ENCODE data around the gene VSX1.

The VSX1 gene

DNA sequence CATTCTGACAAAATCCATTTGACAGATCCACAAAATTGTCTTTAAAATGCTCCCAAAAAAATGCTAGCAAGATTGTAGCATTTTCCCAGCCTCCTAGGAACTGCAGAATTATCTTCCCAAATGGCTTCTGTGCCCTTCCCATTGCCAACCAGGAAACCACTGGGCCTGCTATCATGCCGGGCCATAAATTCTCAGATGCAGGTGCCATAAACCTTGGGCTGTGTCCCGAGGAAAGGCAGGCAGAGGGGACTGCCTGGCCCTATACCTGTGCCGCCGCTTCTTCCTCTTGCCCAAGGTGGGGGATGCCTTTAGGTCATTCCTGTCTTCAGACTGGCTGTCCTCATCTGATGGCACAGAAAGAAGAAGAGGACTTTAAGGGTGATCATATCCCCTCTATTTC lies 2.8 kb downstream of the VSX1 start:
- H3K4me3 Mint-ChIP-seq, result no peak overlapping the region
- no peaks in the 10 kb centered on the region for H3K36me3 Mint-ChIP-seq (ENCODE audit: low read depth)
- peaks cover 83% of the 10 kb centered on the region for H3K27me3 Mint-ChIP-seq
- no peak overlapping the region for H3K27ac Mint-ChIP-seq
- H3K9me3 Mint-ChIP-seq, result no peaks in the 10 kb centered on the region
- peaks cover 35% of the 10 kb centered on the region for H3K4me1 Mint-ChIP-seq (ENCODE audit: low read depth)
- no peak for DNase-seq

DNA sequence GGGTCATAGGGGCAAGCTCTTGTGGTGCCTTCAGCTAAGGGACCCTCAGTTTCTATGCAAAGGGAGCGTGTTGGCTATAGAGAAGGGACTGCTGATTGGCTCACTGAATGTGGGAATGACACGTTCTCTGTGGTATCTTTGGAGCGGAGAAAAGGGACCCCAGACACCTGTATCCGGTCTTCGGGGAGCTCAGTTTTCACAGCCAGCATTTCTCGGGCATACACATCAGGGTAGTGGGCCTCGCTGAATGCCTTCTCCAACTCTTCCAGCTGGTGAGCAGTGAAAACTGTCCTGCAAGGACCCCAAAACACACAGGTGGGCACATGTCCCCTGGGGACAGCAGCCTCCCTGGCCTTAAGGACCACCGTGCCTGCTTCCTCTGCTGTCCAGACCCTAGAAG lies 3.3 kb downstream of the VSX1 start:
- no peak for DNase-seq
- no peaks in the 10 kb centered on the region for H3K36me3 Mint-ChIP-seq (ENCODE audit: low read depth)
- no peak overlapping the region for H3K27ac Mint-ChIP-seq
- H3K4me3 Mint-ChIP-seq, result no peak overlapping the region
- H3K9me3 Mint-ChIP-seq, result no peaks in the 10 kb centered on the region
- peaks cover 79% of the 10 kb centered on the region for H3K27me3 Mint-ChIP-seq
- peaks cover 30% of the 10 kb centered on the region for H3K4me1 Mint-ChIP-seq (ENCODE audit: low read depth)

DNA sequence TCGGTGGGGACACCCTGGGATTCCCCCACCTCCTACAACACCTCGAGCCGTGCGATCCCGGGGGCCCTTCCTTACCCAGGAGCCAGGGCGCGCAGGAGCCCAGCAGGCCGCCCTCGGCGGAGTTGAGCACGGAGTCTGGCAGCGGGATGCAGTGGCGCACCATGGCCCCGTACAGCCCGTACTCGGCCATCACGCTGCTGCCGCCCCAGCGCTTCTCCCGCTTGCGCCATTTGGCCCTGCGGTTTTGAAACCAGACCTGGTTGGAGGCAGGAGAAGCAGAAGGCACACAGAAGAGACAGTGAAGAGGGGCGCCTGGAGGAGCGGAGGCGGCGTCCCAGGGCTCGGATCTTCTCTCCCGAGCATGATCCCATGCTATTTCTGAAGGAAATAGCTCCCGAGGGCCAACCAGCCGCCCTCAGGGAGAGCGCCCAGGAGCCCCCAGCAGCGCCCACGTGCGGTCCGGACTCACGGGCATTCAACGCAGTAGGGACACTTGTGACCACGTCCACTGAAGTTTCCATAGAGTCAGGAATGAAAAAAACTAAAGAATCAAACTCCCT lies 4.3 kb downstream of the VSX1 start:
- DNase-seq, result no peak

DNA sequence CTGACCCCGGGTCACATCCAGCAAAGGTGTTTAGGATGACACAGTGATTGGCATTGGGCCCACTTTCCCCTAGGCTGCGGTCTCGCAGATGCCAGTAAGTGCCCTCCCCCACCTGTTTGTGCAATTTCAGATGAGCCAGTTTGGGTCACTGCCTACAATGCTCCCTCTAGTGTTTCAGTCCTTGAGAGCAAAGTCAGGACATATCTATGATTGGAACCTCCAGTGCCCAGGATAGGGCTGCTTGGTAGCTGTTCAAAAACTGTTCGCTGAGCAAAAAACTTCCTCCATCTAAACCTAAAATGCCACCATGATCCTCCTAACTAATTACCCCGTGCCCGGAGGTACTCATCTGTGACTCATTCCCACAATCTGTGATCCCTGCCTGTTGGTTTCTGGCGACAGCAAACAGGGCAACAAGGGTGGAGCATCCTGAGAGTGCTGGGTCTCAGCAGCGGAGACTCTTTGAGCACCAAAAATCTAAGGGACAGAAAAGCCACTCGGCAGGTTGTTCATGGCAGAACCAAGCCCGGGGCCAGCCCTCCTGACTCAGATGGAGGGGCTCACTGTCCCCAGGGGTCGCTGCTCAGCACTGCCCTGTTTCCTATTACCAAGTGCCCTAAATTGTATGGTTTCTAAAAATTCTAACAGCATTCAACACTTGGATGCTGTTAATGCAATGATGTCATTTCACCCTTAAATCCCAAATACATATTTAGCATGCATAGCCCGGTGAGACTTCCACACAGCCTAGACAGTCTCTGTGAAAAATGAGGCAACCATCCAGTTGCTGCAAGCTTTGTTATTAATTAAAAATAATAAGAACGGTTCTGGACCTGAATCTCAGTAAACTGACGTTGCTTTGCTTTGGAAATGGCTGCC lies 5.0 kb downstream of the VSX1 start:
- DNase-seq, result no peak
- Mint-ChIP-seq H3K27ac (no peak overlapping the region), H3K27me3 (peaks cover 79% of the 10 kb centered on the region), H3K9me3 (no peaks in the 10 kb centered on the region), H3K4me1 (ENCODE audit: low read depth) (peaks cover 20% of the 10 kb centered on the region), H3K4me3 (no peak overlapping the region), H3K36me3 (ENCODE audit: low read depth) (no peaks in the 10 kb centered on the region)

More for the DNA sequence above, 4.3 kb downstream of the VSX1 start:
- Mint-ChIP-seq H3K4me3 (peak overlapping the region; percentile 46), H3K9me3 (no peaks in the 10 kb centered on the region), H3K4me1 (ENCODE audit: low read depth) (peaks cover 24% of the 10 kb centered on the region), H3K27me3 (peaks cover 78% of the 10 kb centered on the region), H3K27ac (no peak overlapping the region), H3K36me3 (ENCODE audit: low read depth) (no peaks in the 10 kb centered on the region)

DNA sequence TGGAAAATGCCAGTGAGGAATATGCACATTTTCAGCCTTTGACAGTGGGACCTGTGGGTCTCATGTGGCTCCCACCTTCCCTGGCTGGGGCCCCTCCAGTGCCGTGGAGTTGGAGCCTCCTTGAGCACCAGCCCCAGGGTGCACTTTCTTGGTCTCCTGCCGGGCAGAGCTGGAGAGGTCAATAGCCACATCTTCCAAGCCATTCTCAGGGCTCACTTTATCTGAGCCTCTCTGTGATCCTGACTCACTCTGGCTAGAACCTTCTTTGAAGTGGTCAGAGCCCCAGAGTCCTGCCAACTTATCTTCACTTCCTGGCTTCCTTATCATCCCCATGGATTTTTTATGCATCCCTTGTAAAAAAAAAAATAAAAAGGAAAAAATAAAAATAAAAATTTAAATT lies 5.7 kb downstream of the VSX1 start:
- no peak for DNase-seq
- H3K27me3 Mint-ChIP-seq, result peaks cover 82% of the 10 kb centered on the region
- no peak overlapping the region for H3K27ac Mint-ChIP-seq
- H3K4me1 Mint-ChIP-seq (ENCODE audit: low read depth), result peaks cover 18% of the 10 kb centered on the region
- no peaks in the 10 kb centered on the region for H3K36me3 Mint-ChIP-seq (ENCODE audit: low read depth)
- no peak overlapping the region for H3K4me3 Mint-ChIP-seq
- no peaks in the 10 kb centered on the region for H3K9me3 Mint-ChIP-seq

DNA sequence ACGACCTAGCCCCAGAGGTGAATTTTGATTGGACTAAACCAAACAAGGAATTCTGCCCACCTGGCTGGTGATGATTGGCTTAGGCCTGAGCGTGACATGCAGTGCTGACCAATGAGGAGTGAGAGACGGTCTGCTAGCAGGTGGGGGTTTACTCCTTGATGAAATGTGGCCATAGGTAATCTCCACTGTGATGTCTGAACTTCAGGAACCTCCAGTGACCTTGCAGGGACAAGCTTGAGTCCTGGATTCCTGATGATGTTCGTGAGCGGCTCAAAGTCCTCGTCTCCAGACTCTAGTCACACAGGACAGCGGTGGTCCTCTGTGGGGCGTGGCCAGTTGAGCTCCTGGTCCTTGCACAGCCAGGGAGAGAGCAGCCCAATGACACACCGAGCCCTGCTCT lies 8.4 kb downstream of the VSX1 start:
- no peaks in the 10 kb centered on the region for H3K36me3 Mint-ChIP-seq (ENCODE audit: low read depth)
- no peak for DNase-seq
- no peak overlapping the region for H3K4me3 Mint-ChIP-seq
- H3K27ac Mint-ChIP-seq, result no peak overlapping the region
- H3K4me1 Mint-ChIP-seq (ENCODE audit: low read depth), result peaks cover 12% of the 10 kb centered on the region
- H3K9me3 Mint-ChIP-seq, result no peaks in the 10 kb centered on the region
- peaks cover 77% of the 10 kb centered on the region for H3K27me3 Mint-ChIP-seq

DNA sequence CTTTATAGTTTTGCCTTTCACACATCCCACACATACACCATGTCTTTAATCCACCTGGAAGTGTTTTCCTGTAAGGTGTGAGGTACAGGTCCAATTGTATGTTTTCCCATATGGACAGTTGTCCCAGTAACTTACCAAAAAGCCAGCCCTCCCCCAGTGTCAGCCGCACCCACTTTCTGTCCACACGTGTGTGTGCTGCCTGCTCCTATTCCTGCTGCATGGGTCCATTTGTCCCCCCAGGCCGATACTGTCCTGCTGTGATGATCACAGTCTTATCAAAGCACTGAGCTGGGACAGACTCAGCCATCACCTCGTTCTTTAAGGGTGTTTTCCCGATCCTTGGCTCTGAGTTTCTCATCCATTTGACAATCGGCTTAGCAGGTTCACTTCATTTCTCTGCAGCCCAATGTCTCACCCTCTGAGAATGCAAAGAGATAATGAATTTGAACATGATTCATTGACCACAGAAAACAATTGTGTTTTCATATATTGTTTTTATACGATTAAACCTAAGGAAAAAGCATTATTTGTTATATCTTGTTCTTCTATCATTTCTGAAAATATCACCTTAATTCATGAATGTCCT lies 9.6 kb downstream of the VSX1 start:
- Mint-ChIP-seq H3K4me1 (ENCODE audit: low read depth) (peaks cover 7% of the 10 kb centered on the region), H3K4me3 (no peak overlapping the region), H3K27ac (no peak overlapping the region), H3K36me3 (ENCODE audit: low read depth) (no peaks in the 10 kb centered on the region), H3K9me3 (no peaks in the 10 kb centered on the region), H3K27me3 (peaks cover 66% of the 10 kb centered on the region)
- no peak for DNase-seq

DNA sequence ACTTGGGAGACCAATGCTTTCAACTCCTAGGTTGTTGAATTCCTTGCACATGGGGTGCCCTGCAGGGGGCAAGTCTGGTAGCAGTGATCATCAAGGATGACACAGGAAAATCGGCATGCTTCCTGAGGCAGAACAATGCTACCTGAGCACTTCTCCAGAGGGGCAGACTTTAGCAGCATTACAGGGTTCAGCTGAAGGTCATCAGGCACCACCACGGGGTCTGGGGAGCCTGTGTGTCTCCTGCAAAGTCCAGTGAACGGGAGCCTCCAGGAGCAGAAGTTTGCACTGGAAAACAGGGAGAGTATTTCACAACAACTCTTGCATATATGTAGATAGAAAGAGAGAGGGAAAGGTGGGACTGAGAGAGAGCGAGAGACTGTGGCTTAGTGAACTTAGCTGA lies 10.2 kb downstream of the VSX1 start:
- no peaks in the 10 kb centered on the region for H3K9me3 Mint-ChIP-seq
- no peak for DNase-seq

DNA sequence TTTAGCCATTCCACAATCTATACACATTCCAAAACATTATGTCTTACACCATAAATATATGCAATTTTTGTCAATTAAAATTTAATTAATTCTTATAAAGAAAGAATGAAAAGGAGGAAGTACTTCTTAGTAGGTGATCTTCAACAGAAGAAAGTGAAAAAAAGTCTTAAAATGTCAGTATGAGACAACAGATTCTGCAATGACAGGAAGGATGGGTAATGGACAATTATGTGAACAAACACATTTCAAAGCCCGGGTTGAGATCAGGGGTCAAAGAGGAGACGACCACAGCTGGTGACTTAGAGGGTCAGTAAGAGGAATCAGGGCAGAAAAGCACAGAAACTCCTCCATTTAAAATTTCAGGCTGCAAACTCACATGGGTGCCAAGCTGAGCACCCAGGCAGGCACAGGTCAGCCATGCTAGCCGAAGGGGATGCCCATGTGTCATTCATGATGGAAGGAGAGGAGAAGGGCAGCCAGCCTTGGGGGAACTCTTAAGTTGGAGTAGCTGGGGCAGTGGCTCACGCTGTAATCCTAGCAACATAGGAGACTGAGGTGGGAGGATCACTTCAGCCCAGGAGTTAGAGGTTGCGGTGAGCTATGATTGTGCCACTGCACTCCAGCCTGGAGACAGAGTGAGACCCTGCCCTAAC lies 11.0 kb downstream of the VSX1 start:
- DNase-seq, result peak; percentile 14
- H3K27me3 Mint-ChIP-seq, result peaks cover 59% of the 10 kb centered on the region
- peaks cover 1% of the 10 kb centered on the region for H3K4me1 Mint-ChIP-seq (ENCODE audit: low read depth)
- no peaks in the 10 kb centered on the region for H3K9me3 Mint-ChIP-seq
- no peak overlapping the region for H3K4me3 Mint-ChIP-seq
- no peak overlapping the region for H3K27ac Mint-ChIP-seq
- no peaks in the 10 kb centered on the region for H3K36me3 Mint-ChIP-seq (ENCODE audit: low read depth)

More for the DNA sequence above, 10.2 kb downstream of the VSX1 start:
- Mint-ChIP-seq H3K27me3 (peaks cover 60% of the 10 kb centered on the region), H3K4me3 (no peak overlapping the region), H3K4me1 (ENCODE audit: low read depth) (peaks cover 3% of the 10 kb centered on the region), H3K36me3 (ENCODE audit: low read depth) (no peaks in the 10 kb centered on the region), H3K27ac (no peak overlapping the region)

DNA sequence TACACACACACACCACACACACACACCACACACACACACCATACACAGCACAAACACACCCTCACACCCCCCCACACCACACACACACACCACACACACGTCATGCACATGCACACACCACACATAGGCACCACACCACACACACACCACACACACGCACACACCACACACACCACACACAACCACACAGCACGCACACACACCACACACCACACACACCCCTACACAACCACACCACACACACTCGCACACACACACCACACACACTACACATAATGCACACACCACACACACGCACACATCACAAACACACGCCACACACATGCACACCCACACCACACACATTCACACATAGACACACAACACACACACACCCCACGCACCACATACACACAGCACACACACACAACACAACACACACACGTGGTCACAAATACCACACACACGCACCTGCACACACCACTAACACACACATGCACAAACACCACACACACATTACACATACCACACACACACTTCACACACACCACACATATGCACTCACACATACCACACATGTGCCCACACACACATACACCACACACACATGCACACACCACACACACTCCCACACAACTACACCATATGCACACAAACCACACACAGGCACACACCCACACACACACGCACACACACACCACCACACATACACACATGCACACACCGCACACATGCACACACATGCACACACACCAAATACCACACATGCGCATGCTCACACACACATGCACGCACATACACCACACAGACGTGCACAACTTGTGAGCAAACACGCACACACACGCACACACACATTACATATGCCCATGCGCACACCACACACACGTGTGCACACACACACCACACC lies 14.6 kb downstream of the VSX1 start:
- H3K27ac Mint-ChIP-seq, result no peak overlapping the region
- no peaks in the 10 kb centered on the region for H3K36me3 Mint-ChIP-seq (ENCODE audit: low read depth)
- peak; percentile 18 for DNase-seq
- H3K27me3 Mint-ChIP-seq, result peaks cover 40% of the 10 kb centered on the region
- H3K4me1 Mint-ChIP-seq (ENCODE audit: low read depth), result peaks cover 5% of the 10 kb centered on the region
- no peak overlapping the region for H3K4me3 Mint-ChIP-seq
- H3K9me3 Mint-ChIP-seq, result no peaks in the 10 kb centered on the region

DNA sequence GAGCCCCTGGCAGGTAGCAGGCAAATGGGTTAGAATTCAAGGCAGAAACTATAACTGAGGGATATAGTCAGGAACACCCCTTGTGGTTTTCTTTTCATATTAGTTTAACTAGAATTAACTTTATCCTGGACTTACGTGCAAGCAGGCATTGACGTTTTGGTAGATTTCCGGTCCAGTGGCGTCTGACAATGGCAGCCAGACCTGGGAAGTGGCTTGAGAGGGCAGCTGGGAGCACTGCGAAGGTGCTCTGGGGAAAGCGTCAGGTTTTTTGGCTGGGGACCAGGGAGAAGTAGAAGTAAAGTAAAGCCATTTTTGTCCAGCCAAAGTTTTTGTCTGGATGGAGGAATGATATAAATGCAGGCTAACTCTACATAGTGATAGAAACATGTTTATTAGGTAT lies 15.6 kb downstream of the VSX1 start:
- no peaks in the 10 kb centered on the region for H3K9me3 Mint-ChIP-seq

DNA sequence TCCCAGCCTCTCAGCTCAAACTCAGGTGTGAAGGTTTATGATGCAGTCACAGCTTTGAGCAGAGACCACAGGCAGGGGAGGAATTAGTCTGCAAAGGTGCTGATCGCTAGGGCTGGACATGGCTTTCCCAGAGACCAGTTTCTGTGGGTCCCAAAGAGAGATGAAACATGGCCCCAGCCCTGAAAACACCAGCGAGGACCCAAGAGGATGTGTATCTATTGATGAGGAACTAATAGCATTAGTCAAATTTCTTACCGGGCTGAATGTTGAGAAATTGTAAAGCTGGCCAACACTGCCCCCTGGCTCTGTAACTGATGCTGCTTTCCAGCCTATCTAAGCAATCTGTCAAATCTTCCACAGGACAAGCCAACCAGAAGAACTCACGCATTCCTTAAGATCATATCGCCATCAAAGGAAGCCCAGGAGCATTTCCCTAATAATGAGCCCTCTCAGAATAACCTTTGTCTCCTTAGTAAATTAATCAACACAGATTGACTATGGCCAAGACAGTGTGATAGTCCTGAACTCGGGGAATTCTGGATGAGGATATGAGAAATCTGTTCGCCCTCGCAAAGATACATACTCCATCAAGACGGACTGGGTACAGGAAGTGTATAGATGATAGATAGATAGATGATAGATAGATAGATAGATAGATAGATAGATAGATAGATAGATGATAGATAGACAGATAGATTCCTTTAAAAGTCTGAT lies 16.2 kb downstream of the VSX1 start:
- no peaks in the 10 kb centered on the region for H3K36me3 Mint-ChIP-seq (ENCODE audit: low read depth)
- DNase-seq, result peak; percentile 70

More for the DNA sequence above, 15.6 kb downstream of the VSX1 start:
- Mint-ChIP-seq H3K36me3 (ENCODE audit: low read depth) (no peaks in the 10 kb centered on the region), H3K27me3 (peaks cover 30% of the 10 kb centered on the region), H3K4me3 (no peak overlapping the region), H3K4me1 (ENCODE audit: low read depth) (peaks cover 5% of the 10 kb centered on the region), H3K27ac (no peak overlapping the region)
- DNase-seq, result peak; percentile 18

DNA sequence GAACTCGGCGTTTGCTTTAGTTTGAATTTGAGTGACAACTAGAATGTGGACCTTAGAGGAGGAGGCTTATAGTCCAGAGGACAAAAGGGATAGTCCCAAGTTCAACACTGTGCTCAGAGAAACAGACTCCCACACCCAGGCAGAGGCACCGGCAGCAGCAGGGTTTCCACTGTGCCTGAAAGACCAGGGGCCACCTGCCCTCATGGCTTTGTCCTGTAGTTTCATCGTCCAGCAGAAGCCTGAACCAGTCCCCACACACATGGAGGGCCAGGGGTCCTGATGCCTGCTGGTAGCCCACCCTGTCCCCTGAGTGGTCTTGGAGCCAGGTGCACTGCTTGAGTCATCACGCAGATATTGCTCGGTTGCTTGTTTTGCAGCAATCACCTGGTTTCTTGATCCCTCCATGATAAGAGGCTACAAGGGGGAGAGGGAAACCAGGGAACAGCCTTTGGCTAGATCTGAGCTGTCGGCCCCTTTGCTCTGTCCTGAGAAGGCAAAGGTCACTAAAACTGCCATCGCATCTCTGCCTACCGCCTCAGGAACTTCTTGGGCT lies 16.8 kb downstream of the VSX1 start:
- H3K4me3 Mint-ChIP-seq, result no peak overlapping the region
- peaks cover 21% of the 10 kb centered on the region for H3K27me3 Mint-ChIP-seq
- peaks cover 5% of the 10 kb centered on the region for H3K4me1 Mint-ChIP-seq (ENCODE audit: low read depth)
- H3K36me3 Mint-ChIP-seq (ENCODE audit: low read depth), result no peaks in the 10 kb centered on the region
- H3K9me3 Mint-ChIP-seq, result no peaks in the 10 kb centered on the region
- DNase-seq, result no peak
- H3K27ac Mint-ChIP-seq, result no peak overlapping the region

More for the DNA sequence above, 16.2 kb downstream of the VSX1 start:
- H3K27me3 Mint-ChIP-seq, result peaks cover 25% of the 10 kb centered on the region
- no peak overlapping the region for H3K27ac Mint-ChIP-seq
- H3K4me3 Mint-ChIP-seq, result no peak overlapping the region
- no peaks in the 10 kb centered on the region for H3K9me3 Mint-ChIP-seq
- peaks cover 5% of the 10 kb centered on the region for H3K4me1 Mint-ChIP-seq (ENCODE audit: low read depth)
